ENCODE measurements around the gene NUBPL. TPM values are rescaled to one million over a fixed set of nuclear protein-coding genes. Genes with fewer than 3 reads are reported as not detected.
"Not testable (repeated sequence)": the region's sequence is repeated elsewhere in the genome, so short reads cannot be mapped to it uniquely, and the experiment has no call there.

NUBPL gene
- polyA plus RNA-seq, 2 of the 4 experiments (the other 2 are of a cell fraction): 7.6 to 14.1 TPM

DNA sequence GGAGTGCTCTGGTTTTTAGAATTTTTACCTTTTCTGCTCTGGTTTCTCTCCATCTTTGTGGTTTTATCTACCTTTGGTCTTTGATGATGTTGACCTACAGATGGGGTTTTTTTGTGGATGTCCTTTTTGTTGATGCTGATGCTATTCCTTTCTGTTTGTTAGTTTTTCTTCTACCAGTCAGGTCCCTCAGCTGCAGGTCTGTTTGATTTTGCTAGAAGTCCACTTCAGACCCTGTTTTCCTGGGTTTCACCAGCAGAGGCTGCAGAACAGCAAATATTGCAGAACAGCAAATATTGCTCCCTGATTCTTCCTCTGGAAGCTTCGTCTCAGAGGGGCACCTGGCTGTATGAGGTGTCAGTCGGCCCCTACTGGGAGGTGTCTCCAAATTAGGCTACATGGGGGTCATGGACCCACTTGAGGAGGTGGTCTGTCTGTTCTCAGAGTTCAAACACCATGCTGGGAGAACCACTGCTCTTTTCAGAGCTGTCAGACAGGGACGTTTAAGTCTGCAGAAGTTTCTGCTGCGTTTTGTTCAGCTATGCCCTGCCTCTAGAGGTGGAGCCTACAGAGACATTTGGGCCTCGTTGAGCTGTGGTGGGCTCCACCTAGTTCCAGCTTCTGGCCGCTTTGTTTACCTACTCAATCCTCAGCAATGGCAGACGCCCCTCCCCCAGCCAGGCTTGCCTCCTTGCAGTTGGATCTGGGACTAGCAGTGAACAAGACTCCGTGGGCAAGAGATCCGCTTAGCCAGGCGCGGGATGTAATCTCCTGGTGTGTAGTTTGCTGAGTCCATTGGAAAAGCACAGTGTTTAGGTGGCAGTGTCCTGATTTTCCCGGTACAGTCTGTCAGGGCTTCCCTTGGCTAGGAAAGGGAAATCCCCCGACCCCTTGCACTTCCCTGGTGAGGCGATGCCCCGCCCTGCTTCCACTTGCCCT is 250.8 kb downstream of the NUBPL start:
- H3K9me3 ChIP-seq; DNase-seq (ENCODE audit: low read depth in 1 of 2, low spot score in 1 of 2); FAIRE-seq; POLR2A ChIA-PET; H3K4me3 ChIP-seq; H3K27ac ChIP-seq; H3K4me1 ChIP-seq; H3K4me2 ChIP-seq; ATAC-seq: not testable (repeated sequence)
- 74% methylated on average over 15 of the region's 15 CpGs for WGBS (ENCODE audit: missing lambda C conversion rate)
- CTCF ChIA-PET: interaction anchor here (0.7 to 1.2 kb wide), 2 partner anchors 66 to 115 kb away, joined by 3 read pairs; no protein-coding TSS in a partner anchor

DNA sequence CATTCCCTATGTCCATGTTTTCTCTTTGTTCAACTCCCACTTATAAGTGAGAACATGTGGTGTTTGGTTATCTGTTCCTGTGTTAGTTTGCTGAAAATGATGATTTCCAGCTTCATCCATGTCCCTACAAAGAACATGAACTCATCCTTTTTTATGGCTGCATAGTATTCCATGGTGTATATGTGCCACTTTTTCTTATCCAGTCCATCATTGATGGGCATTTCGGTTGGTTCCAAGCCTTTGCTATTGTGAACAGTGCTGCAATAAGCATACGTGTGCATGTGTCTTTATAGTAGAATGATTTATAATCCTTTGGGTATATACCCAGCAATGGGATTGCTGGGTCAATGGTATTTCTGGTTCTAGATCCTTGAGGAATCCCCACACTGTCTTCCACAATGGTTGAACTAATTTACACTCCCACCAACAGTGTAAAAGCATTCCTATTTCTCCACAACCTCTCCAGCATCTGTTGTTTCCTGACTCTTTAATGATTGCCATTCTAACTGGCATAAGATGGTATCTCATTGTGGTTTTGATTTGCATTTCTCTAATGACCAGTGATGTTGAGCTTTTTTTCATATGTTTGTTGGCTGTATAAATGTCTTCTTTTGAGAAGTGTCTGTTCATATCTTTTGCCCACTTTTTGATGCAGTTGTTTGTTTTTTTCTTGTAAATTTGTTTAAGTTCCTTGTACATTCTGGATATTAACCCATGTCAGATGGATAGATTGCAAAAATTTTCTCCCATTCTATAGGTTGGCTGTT is 252.7 kb downstream of the NUBPL start:
- H3K9me3 ChIP-seq; H3K4me3 ChIP-seq; H3K4me2 ChIP-seq; POLR2A ChIA-PET; H3K4me1 ChIP-seq; FAIRE-seq; CTCF ChIA-PET; H3K27ac ChIP-seq; DNase-seq (ENCODE audit: low read depth in 1 of 2, low spot score in 1 of 2); ATAC-seq: not testable (repeated sequence)
- 69% methylated on average over 2 of the region's 2 CpGs for WGBS (ENCODE audit: missing lambda C conversion rate)

DNA sequence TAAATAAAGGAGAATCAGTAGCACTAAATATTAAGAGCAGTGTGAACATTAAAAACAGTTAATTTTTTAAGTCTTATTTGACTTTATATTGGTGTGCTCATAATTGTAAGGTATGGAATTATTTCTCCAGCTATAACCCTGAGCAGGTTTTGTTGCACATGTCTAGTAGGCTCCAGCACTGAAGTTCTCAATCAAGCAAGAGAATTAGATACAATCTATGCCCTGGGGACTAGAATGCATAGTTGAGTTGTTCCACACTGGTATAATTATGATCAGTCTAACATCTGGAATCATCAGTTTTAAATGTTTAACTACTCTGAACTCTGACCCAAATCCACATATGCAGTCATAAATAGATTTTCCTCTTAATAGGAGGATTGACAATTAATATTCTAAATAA is 258.1 kb downstream of the NUBPL start:
- ChIA-PET POLR2A (interaction anchor here (0.5 kb wide), 1 partner anchor 258 kb away, joined by 3 read pairs; the partner anchor contains the start of gene ARHGAP5), CTCF (no interaction called here)
- no peak for DNase-seq (ENCODE audit: low read depth in 1 of 2, low spot score in 1 of 2)
- TF ChIP-seq ZFP36 (IDR thresholded peaks at IDR 0.05; ENCODE audit: borderline replicate concordance, partially characterized antibody) (no peak), POLR2AphosphoS2 (conservative IDR thresholded peaks at IDR 0.05; ENCODE audit: low read length) (no peak), HOXB13 (CRISPR knock-in tag; IDR thresholded peaks at IDR 0.05; ENCODE audit: low read depth) (no peak), FOSB (CRISPR knock-in tag; IDR thresholded peaks at IDR 0.05) (no peak)
- ATAC-seq: no peak
- Histone ChIP-seq H3K9me3 (no peaks in the 10 kb centered on the region), H3K4me3 (no peak overlapping the region), H3K27ac (no peak overlapping the region), H3K4me1 (peaks cover 10% of the 10 kb centered on the region; the same call in 2 of the 3 replicates), H3K4me2 (0 out of 3 replicates have a peak overlapping the region, but pooled peaks have one; percentile 37)
- FAIRE-seq: no peak

DNA sequence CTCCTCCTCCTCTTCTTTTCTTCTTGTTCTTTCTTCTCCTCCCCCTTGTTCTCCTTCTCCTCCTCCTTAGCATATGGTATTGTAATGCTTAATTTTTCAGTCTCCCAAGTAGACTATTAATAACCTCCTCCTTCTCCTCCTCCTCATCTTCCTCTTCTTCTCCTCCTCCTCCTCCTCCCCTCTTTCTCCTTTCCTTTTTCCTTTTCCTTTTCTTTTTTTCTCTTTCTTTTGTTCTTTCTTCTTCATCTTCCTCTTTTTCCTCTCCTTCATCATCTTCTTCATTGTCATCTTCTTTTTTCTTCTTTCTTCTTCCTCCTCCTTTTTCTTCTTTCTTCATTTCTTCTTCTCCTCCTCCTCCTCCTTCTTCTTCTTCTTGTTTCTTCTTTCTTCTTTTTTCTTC is 264.3 kb downstream of the NUBPL start:
- Histone ChIP-seq H3K4me1 (peaks cover 4% of the 10 kb centered on the region; the same call in 1 of the 3 replicates), H3K9me3 (no peaks in the 10 kb centered on the region), H3K4me2 (no peak overlapping the region), H3K4me3 (no peak overlapping the region), H3K27ac (no peak overlapping the region)
- no peak for ATAC-seq
- ChIA-PET POLR2A (no interaction called here), CTCF (no interaction called here)
- TF ChIP-seq, protein P1, sequence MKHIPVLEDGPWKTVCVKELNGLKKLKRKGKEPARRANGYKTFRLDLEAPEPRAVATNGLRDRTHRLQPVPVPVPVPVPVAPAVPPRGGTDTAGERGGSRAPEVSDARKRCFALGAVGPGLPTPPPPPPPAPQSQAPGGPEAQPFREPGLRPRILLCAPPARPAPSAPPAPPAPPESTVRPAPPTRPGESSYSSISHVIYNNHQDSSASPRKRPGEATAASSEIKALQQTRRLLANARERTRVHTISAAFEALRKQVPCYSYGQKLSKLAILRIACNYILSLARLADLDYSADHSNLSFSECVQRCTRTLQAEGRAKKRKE (CRISPR knock-in tag; IDR thresholded peaks at IDR 0.05; ENCODE audit: low read depth): no peak
- TF ChIP-seq ZFP36 (IDR thresholded peaks at IDR 0.05; ENCODE audit: borderline replicate concordance, partially characterized antibody) (no peak), TFCP2L1 (CRISPR knock-in tag; IDR thresholded peaks at IDR 0.05) (no peak), CBX2 (IDR thresholded peaks at IDR 0.05; ENCODE audit: borderline replicate concordance, low read depth) (no peak), FOXS1 (CRISPR knock-in tag; IDR thresholded peaks at IDR 0.05) (no peak), CHD2 (IDR thresholded peaks at IDR 0.05; ENCODE audit: low read length, partially characterized antibody) (no peak), NFE2L2 (conservative IDR thresholded peaks at IDR 0.05; ENCODE audit: low read length) (no peak), CBX8 (IDR thresholded peaks at IDR 0.05) (no peak), CHD4 (IDR thresholded peaks at IDR 0.05; ENCODE audit: borderline replicate concordance) (no peak), FOSB (CRISPR knock-in tag; IDR thresholded peaks at IDR 0.05) (no peak), PHF8 (IDR thresholded peaks at IDR 0.05; ENCODE audit: borderline replicate concordance, low read depth) (no peak), NR3C1 (IDR thresholded peaks at IDR 0.05) (no peak)
- TF ChIP-seq, protein P2, sequence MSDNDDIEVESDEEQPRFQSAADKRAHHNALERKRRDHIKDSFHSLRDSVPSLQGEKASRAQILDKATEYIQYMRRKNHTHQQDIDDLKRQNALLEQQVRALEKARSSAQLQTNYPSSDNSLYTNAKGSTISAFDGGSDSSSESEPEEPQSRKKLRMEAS (IDR thresholded peaks at IDR 0.05): no peak
- TF ChIP-seq, protein P3, sequence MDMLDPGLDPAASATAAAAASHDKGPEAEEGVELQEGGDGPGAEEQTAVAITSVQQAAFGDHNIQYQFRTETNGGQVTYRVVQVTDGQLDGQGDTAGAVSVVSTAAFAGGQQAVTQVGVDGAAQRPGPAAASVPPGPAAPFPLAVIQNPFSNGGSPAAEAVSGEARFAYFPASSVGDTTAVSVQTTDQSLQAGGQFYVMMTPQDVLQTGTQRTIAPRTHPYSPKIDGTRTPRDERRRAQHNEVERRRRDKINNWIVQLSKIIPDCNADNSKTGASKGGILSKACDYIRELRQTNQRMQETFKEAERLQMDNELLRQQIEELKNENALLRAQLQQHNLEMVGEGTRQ (IDR thresholded peaks at IDR 0.05): no peak
- FAIRE-seq: no peak
- no peak for DNase-seq (ENCODE audit: low read depth in 1 of 2, low spot score in 1 of 2)

All from A549 (cell line).